GM19455 (cell line): ENCODE data around the gene LTBP1.
"Not testable (repeated sequence)": the region's sequence is repeated elsewhere in the genome, so short reads cannot be mapped to it uniquely, and the experiment has no call there.

Source experiments
- ATAC-seq: cut with Tn5 transposase; IDR thresholded peaks from one replicate; pipeline ENCODE4 v1.9.1; 2021; ENCODE audit not compliant: unreplicated experiment

Gene LTBP1

GRCh38 chr2:33333433-33333832 lies 386.7 kb downstream of the LTBP1 start:
- no peak for ATAC-seq

GRCh38 chr2:33334083-33334482 lies 387.3 kb downstream of the LTBP1 start:
- no peak for ATAC-seq

- ATAC-seq, result no peak
Measured at GRCh38 chr2:33335516-33335915, 388.8 kb downstream of the LTBP1 start.

GRCh38 chr2:33336036-33336625 lies 389.4 kb downstream of the LTBP1 start:
- ATAC-seq, result no peak

- no peak for ATAC-seq
Measured at GRCh38 chr2:33337385-33337960, 390.7 kb downstream of the LTBP1 start.

- ATAC-seq, result no peak
Measured at GRCh38 chr2:33337981-33338380, 391.2 kb downstream of the LTBP1 start.

GRCh38 chr2:33339269-33339668 lies 392.5 kb downstream of the LTBP1 start:
- ATAC-seq, result no peak

GRCh38 chr2:33340280-33340679 lies 393.5 kb downstream of the LTBP1 start:
- ATAC-seq, result no peak

- ATAC-seq, result no peak
Measured at GRCh38 chr2:33342171-33342570, 395.4 kb downstream of the LTBP1 start.

- ATAC-seq, result no peak
Measured at GRCh38 chr2:33342705-33343104, 396.0 kb downstream of the LTBP1 start.

- no peak for ATAC-seq
Measured at GRCh38 chr2:33343387-33343895, 396.7 kb downstream of the LTBP1 start.

GRCh38 chr2:33344230-33344629 lies 397.5 kb downstream of the LTBP1 start:
- no peak for ATAC-seq

GRCh38 chr2:33347856-33348255 lies 401.1 kb downstream of the LTBP1 start:
- no peak for ATAC-seq

GRCh38 chr2:33350632-33351031 lies 403.9 kb downstream of the LTBP1 start:
- no peak for ATAC-seq

- ATAC-seq, result no peak
Measured at GRCh38 chr2:33351781-33352180, 405.0 kb downstream of the LTBP1 start.

GRCh38 chr2:33354981-33355380 lies 408.2 kb downstream of the LTBP1 start:
- no peak for ATAC-seq

- ATAC-seq, result no peak
Measured at GRCh38 chr2:33358878-33359277, 412.1 kb downstream of the LTBP1 start.

- no peak for ATAC-seq
Measured at GRCh38 chr2:33363325-33364298, 416.9 kb downstream of the LTBP1 start.

- ATAC-seq, result no peak
Measured at GRCh38 chr2:33365264-33365970, 418.7 kb downstream of the LTBP1 start.

- ATAC-seq, result no peak
Measured at GRCh38 chr2:33366473-33366872, 419.7 kb downstream of the LTBP1 start.

GRCh38 chr2:33368524-33368923 lies 421.8 kb downstream of the LTBP1 start:
- not testable (repeated sequence) for ATAC-seq
